Mesenteric fat pad (tissue), 1 donor: ENCODE measurements around the gene RERE. TPM values are rescaled to one million over a fixed set of nuclear protein-coding genes. Genes with fewer than 3 reads are reported as not detected.

Experiments
- DNase-seq: peaks from one replicate; pipeline ENCODE4 v3.0.0-alpha.2; 2020; ENCODE audit warnings: low spot score
- total RNA-seq: library from RNA; stranded (reverse); fragmentation: NEBNext Ultra II Directional; extraction: Animal tissue kit (Norgen Biotek cat#: 25700); gene quantifications from one replicate; pipeline ENCODE4 v1.2.1, GENCODE V29; 2021
- donor health status: DM: yes; HTN: yes; CAD: no.

Gene RERE
- total RNA-seq, 1 donor from 2014 or later = 120 TPM

- peak; percentile 62 for DNase-seq
Measured at GRCh38 chr1:8371372-8371991, 446.0 kb downstream of the RERE start.

- peak; percentile 11 for DNase-seq
Measured at GRCh38 chr1:8370905-8371315, 446.5 kb downstream of the RERE start.

GRCh38 chr1:8370046-8370881 lies 447.2 kb downstream of the RERE start:
- peak; percentile 9 for DNase-seq

- no peak for DNase-seq
Measured at GRCh38 chr1:8368956-8369639, 448.3 kb downstream of the RERE start.

- DNase-seq = no peak
Measured at GRCh38 chr1:8367571-8368194, 449.8 kb downstream of the RERE start.

GRCh38 chr1:8365661-8366362 lies 451.6 kb downstream of the RERE start:
- no peak for DNase-seq

- DNase-seq = no peak
Measured at GRCh38 chr1:8364528-8365442, 452.7 kb downstream of the RERE start.

- no peak for DNase-seq
Measured at GRCh38 chr1:8363767-8364301, 453.6 kb downstream of the RERE start.

GRCh38 chr1:8363186-8363766 lies 454.2 kb downstream of the RERE start:
- DNase-seq = no peak

GRCh38 chr1:8362701-8363101 lies 454.7 kb downstream of the RERE start:
- no peak for DNase-seq

GRCh38 chr1:8361198-8361849 lies 456.1 kb downstream of the RERE start:
- no peak for DNase-seq

GRCh38 chr1:8360493-8361197 lies 456.8 kb downstream of the RERE start:
- DNase-seq = no peak

- DNase-seq = no peak
Measured at GRCh38 chr1:8359617-8360481, 457.6 kb downstream of the RERE start.

- DNase-seq = no peak
Measured at GRCh38 chr1:8358897-8359616, 458.4 kb downstream of the RERE start.

GRCh38 chr1:8358241-8358896 lies 459.1 kb downstream of the RERE start:
- DNase-seq = no peak
